H1 (cell line): Measurements from ENCODE around the gene PTGFR. TPM values are rescaled to one million over a fixed set of nuclear protein-coding genes. Genes with fewer than 3 reads are reported as not detected.

Source experiments
- CBX8 ChIP-seq: fragments of 300-800, 300-1000 bp; sonication (generic); IDR thresholded peaks from 2 replicates; pipeline ENCODE4 v1.7.1; 2016; ENCODE audit warnings: low read depth, low read length, borderline replicate concordance
- HDAC6 ChIP-seq: IDR thresholded peaks from one replicate; pipeline ENCODE4 v1.7.1; 2012; ENCODE audit warnings: low read depth, mild to moderate bottlenecking, inconsistent platforms, low read length, moderate library complexity
- RBBP5 ChIP-seq: IDR thresholded peaks from 2 replicates; pipeline ENCODE4 v1.7.1; 2012; ENCODE audit warnings: low read depth, mild to moderate bottlenecking, inconsistent platforms, low read length, moderate library complexity, borderline replicate concordance
- RNF2 ChIP-seq: fragments of 200-900, 300-1000 bp; sonication (generic); IDR thresholded peaks from 2 replicates; pipeline ENCODE4 v1.7.1; 2016; ENCODE audit warnings: borderline replicate concordance, low read depth, mild to moderate bottlenecking, antibody characterized with exemption, low read length; ENCODE audit not compliant: poor library complexity, severe bottlenecking; ENCODE audit errors: missing control alignments
- TAF7 ChIP-seq: optimal IDR thresholded peaks from 2 replicates; pipeline ENCODE3; 2011; ENCODE audit warnings: low read depth, mild to moderate bottlenecking, inconsistent platforms, low read length, moderate library complexity, borderline replicate concordance
- polyA plus RNA-seq, 7 experiments: library from polyadenylated mRNA; depleted of rRNA in 3 of 7; stranded (reverse) in 5 of 7; unstranded in 2 of 7; fragments of >200 nt in 5 of 7; fragments of 200-250 nt in 2 of 7; gene quantifications; 1 replicate in 5 of 7; 2 replicates in 1 of 7; 4 replicates in 1 of 7; pipeline versions ENCODE4 v1.2.1 to v1.2.3, GENCODE V29; 2011 to 2013; ENCODE audit warnings: missing spikeins in 2 of 7, mixed read lengths in 2 of 7
- total RNA-seq: library from RNA; stranded (reverse); fragmentation: NEBNext Ultra II Directional; extraction: Animal tissue kit (Norgen Biotek cat#: 25700); gene quantifications from 2 replicates; pipeline ENCODE4 v1.2.1, GENCODE V29; 2021

The PTGFR gene
- total and polyA plus RNA-seq, 2 of the 8 experiments (the other 6 are each of a cell fraction or from before 2014, with no cell fraction given) = 0.02 TPM; not detected in 1

DNA sequence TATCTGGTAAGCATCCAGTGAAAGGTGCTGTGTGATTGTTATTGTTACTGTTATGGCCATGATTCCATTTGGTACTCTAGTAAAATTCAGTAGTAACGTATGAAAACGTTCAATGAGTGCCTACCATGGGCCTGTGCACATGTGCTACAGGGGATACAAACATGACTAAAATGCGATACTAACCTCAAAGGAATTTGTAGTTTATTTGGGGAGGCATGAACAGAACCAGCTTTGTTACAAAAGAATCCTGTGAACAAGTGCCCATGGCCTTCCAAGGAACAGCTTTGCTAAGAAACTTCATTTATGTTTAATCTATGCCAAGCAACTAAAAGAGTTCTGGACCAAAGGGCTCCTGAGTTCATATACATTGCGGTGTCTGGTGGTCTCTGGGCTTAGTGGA, 28.7 kb downstream of the PTGFR start (continued):
- no peak for TF ChIP-seq RNF2
- no peak for TF ChIP-seq CBX8
- TF ChIP-seq RBBP5 = no peak
- TF ChIP-seq HDAC6 = no peak
- TF ChIP-seq TAF7 = no peak
